GM18508 (cell line): ENCODE measurements around the gene IFI27L2.
"Not testable (repeated sequence)": the region's sequence is repeated elsewhere in the genome, so short reads cannot be mapped to it uniquely, and the experiment has no call there.

Experiments used
- ATAC-seq: cut with Tn5 transposase; IDR thresholded peaks from one replicate; pipeline ENCODE4 v1.9.1; 2021; ENCODE audit warnings: moderate number of reproducible peaks; ENCODE audit not compliant: insufficient read depth, unreplicated experiment

The IFI27L2 gene

GRCh38 chr14:94129111-94129757 is at the start of gene IFI27L2:
Gene IFI27L2 (minus strand): TSS chr14:94129604. CDS start chr14:94129564, 40 bp downstream.
- peak; percentile 71 for ATAC-seq

- ATAC-seq: no peak
Measured at GRCh38 chr14:94177806-94178205, 48.4 kb upstream of the IFI27L2 start.

- no peak for ATAC-seq
Measured at GRCh38 chr14:94176808-94177207, 47.4 kb upstream of the IFI27L2 start.

GRCh38 chr14:94175747-94176146 is 46.3 kb upstream of the IFI27L2 start:
- ATAC-seq: no peak

GRCh38 chr14:94175011-94175745 is 45.8 kb upstream of the IFI27L2 start:
- no peak for ATAC-seq

- ATAC-seq: no peak
Measured at GRCh38 chr14:94174604-94175010, 45.2 kb upstream of the IFI27L2 start.

- ATAC-seq: no peak
Measured at GRCh38 chr14:94173885-94174603, 44.6 kb upstream of the IFI27L2 start, which contains the start of gene PPP4R4. Gene PPP4R4 (plus strand): TSS chr14:94174322. CDS start chr14:94174466, 144 bp downstream.

GRCh38 chr14:94173471-94173884 is 44.1 kb upstream of the IFI27L2 start:
- no peak for ATAC-seq

- no peak for ATAC-seq
Measured at GRCh38 chr14:94172545-94172944, 43.1 kb upstream of the IFI27L2 start.

GRCh38 chr14:94171208-94171607 is 41.8 kb upstream of the IFI27L2 start:
- ATAC-seq: no peak

GRCh38 chr14:94170136-94170535 is 40.7 kb upstream of the IFI27L2 start:
- ATAC-seq: no peak

GRCh38 chr14:94165744-94166143 is 36.3 kb upstream of the IFI27L2 start:
- no peak for ATAC-seq

GRCh38 chr14:94164685-94165431 is 35.5 kb upstream of the IFI27L2 start:
- ATAC-seq: no peak

GRCh38 chr14:94163796-94164195 is 34.4 kb upstream of the IFI27L2 start:
- ATAC-seq: no peak

- ATAC-seq: no peak
Measured at GRCh38 chr14:94162466-94162865, 33.1 kb upstream of the IFI27L2 start.

- ATAC-seq: no peak
Measured at GRCh38 chr14:94161981-94162380, 32.6 kb upstream of the IFI27L2 start.

- ATAC-seq: no peak
Measured at GRCh38 chr14:94161058-94161457, 31.7 kb upstream of the IFI27L2 start.

- no peak for ATAC-seq
Measured at GRCh38 chr14:94158239-94158883, 29.0 kb upstream of the IFI27L2 start.

- ATAC-seq: no peak
Measured at GRCh38 chr14:94157197-94157596, 27.8 kb upstream of the IFI27L2 start.

- ATAC-seq: not testable (repeated sequence)
Measured at GRCh38 chr14:94156143-94156542, 26.7 kb upstream of the IFI27L2 start.
